Stimulated activated CD4-positive, alpha-beta T cell treated with anti-CD3 and anti-CD28 coated beads, Interleukin-15, amount 100 ng/mL, for 1 hour (primary cell): ENCODE results near the gene ZC2HC1B.
A peak's percentile ranks its signal among the peaks of the same experiment; 100 is the strongest.

Experiments
- DNase-seq, 2 donors: peaks; one replicate each; pipeline ENCODE4 v3.0.0-alpha.2; 2020; ENCODE audit warnings: low read depth in 1 of 2, low spot score in 1 of 2

Gene ZC2HC1B

DNA sequence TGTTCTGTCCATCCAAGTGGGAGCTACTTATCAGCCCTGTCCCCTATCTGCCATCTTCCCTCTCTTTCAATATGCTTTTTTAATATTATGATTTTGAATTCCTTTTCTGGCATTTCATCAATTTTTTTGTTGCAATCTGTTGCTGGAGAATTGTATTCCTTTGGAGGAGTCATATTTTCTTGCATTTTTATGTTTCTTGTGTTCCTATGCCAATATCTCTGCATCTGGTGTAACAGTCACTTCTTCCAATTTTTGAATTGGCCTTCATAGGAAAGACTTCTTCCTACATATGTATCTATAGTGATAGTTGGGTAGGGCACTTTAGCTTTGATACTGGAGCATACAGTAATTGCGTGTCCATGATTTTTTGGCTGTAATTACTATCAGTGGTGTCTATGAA, 70.1 kb downstream of the ZC2HC1B start:
- no peak for DNase-seq

DNA sequence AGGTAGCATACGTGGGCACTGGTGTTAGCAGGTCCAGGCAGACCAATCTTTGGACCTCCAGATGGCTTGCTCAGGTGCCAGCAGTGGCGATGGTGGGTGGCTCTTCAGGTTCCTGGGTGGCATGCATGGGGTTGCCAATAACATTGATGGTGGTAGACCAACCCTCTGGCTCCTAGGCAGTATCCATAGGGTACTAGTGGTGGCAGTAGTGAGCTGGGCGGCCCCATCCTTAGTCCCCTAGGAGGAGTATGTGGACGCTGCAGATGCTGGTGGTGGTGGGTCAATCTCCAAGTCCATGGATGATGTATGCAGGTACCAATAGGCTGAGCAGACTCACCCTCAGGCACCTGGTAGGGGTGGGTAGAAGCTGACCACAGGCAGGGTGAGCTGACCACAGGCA, 70.6 kb downstream of the ZC2HC1B start:
- DNase-seq: no peak

DNA sequence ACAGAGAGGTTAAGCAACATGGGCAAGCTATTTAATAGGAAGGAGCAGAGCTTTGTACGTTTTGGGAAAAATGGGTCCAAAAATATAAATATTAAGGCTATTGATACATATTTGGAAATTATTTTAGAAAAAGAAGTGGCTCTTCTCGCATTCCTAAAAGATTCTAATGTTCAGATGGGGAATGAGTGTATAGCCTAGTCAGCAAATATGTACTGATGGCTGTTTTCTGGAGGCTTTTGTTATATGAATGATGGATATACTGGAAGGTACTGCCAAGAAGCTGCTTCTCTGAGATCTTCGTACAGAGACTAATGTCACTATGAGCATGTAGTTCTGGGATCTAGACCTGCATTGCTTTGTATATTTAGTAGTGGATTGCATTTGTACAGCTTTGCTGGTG, 72.1 kb downstream of the ZC2HC1B start:
- no peak for DNase-seq

DNA sequence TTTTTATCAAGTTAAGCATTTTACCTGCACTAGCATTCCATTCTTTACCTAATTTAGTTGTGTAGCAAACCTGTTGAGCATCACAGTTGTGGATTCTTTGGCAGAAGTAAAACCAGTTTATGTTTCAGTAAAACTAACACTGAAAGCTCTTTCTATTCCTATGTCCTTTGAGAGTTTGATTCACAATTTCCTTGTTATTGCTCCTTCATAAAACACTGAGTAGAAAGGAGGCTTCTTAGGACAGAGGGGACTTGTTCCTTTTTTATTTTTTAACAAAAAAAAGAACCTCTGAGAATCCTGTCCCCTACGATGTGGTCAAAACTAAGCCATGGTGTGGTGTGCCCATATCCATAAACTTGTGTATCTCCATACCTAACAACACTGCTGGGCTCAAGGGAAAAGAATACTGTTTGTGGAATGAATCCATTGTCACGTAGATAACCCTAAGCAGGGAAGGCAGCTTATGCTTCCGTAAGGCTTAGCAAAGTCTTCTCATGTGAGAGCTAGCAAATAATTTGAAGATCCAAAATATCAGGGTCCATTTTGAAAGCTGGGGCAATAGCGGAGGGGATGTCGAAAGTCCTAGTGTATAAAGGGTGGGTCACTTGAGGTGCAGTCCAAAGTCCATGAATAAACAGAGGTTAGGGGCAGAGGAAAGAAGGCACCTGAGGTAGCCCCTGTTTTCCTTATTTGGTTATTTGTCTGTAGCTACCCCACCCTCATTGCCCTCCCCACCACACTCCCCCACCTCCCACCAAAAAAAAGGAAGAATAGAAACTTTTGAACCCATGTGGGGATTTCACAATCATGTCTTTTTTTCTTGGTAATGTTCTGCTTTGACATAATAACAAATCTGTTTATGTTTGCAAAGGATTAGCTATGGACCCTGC, 72.7 kb downstream of the ZC2HC1B start:
- DNase-seq: no peak

DNA sequence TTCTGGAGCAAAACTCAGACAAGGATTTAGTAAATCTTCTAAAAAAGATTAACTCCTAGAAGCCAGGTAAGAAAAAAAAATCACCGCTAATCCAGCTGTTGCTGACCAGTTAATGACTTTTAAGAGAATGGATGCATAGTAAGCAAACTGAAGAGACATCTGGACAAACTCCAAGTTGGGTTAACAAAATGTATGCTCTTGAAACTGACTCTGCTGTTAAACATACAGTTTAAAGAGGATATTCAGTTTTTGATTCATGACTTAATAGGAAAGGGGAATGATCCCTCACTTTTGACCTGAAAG, 73.3 kb downstream of the ZC2HC1B start:
- DNase-seq: no peak

DNA sequence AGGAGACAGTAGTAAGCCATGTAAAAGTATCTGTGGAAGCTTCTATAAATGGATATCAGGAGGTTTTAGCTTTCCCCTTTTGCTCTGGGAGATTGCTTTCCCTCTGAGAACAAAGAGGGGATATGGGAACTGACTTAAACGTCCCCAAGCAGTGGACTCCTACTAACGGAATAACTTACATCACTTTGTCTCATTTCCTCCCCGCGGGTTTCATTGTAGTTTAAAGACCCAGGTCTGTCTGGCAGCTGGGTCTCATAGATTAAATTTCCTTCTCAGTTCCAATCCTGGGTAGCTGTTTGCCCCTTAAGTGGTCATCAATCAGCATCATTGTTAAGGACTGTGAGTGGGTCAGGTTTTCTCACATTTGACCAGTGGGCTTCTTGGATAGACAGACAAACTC, 75.1 kb downstream of the ZC2HC1B start:
- DNase-seq: no peak

DNA sequence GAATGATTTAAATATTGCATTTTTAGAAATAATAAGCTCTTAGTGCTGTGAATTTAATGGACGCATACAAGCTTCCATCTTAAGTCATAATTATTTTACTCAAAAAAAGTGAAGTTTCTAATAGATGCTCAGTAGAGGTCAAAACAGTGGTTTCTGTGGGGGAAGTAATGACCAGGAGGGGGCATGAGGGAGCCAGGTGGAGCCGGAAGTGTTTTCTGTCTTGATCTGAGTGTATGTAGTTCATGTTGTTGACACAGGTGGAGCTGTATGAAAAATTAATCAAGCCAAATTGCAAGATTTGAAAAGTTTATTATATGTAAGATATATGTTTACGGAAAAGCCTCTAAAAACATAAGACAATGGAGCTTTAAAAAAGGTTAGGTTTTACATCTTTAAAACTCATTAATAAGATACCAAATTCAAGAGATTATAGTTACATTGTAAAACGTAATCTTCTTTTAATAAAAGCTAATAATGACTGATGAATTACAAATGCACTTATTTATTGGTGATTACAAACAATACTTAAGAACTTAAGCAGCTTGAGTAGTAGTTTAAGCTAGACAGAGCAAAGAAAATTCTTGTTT, 75.8 kb downstream of the ZC2HC1B start:
- DNase-seq: peak; percentile 11 to 22

DNA sequence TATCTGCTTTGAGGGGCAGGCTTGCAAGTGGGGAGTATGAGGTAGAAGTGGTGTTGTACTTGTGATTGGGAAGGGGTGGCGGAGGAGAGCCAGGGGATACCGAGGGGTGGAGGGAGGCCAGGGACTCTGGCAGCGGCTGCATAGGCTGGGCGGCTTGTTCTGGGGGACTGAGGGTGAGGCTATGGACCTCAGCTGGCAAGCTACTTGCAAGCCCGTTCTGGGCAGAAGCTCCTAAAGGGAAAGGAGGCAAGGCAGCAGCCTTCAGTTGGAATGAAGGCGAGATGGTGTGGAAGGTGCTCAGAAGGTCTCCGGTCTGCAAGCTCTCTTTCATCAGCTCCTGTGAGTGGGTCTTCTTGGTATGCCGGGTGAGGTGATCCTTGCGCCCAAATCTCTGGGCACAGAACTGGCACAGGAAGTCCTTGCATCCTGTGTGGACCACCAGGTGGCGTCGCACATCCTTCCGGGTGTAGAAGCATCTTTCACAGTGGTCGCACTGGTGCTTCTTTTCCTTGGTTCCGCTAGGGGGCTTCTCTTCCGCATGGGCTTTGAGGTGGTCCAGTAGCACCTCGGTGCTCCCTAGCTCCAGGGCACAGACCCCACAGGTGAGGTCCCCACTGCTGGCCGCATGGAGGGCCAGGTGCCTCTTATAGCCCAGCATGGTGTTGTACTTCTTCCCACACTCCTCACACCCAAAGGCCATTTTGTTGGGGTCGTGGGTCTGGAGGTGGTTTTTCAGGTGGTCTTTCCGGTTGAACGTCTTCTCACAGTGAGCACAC, 77.8 kb downstream of the ZC2HC1B start:
- DNase-seq: peak in 1 of 2 donors; percentile 37

DNA sequence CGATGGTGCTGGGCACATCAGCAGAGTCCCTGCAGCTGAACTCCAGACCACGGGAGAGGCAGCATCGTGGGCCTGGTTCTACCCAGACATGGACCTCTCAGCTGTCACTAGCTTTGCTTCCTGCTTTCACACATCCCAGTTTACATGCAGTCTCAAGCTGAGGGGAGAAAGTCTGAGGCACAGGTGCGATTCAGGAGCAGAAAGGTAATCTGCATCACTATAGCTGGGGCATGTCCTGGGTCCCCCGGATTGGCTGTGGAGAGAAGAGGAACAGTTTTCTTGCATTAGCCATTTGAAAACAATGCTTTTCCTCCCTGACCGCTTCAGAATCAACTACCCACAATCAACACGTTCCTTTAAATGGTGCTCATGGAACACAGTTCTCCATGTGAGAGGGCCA, 83.9 kb downstream of the ZC2HC1B start:
- DNase-seq: no peak

DNA sequence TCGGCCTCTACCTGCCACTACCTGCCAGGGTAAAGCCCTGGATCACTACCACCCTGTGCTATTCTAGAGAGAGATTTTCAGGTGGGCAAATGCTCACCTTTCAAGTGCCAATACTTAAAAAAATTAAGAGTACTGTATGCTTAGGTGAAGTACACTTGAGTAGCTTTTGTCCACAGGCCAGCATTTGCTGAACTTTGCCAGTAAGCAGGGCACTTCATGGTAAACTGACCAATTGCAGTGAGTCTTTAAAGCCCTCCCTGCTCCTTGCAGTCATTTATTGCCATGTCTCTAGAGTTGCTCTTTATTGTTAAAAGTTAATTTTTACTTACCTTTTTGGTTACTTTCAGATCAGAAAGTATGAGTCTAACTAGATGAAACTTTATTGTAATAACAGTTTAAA, 85.3 kb downstream of the ZC2HC1B start:
- DNase-seq: no peak

DNA sequence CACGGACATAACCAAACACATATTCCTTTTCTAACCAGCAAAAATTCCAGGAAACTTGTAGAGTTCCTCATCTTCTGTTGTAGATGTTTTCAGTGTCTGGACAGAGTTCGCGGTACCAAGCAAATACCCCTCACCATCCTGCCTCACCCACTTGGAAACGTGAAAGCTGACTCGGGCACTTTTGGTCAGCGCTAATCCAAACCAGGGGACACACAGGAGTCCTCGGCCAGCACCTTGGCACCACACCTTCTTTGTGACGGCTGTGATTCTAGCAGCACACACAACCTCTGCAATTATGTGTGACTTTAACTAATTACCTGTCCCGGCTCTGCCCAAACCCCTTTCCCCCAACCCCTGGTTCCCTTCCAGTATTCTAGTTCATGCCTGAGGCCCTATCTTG, 85.7 kb downstream of the ZC2HC1B start:
- no peak for DNase-seq

DNA sequence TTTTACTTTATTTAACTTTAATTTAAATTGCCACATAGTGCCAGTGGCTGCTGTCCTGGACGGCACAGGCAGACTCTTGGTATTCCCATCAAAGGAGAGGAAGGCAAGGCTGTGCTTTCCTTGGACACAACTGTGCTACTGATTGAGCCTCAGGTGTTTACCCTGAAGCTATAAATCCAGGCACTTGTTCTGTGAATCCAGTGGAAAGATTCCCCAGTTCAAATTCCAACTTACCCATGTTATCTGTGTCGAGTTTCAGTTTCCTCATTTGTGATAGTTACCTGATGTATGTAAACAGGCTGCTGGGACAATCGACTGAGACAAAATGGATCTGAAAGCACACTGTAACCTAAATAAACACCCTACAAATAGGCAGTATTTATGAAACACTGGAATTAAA, 86.6 kb downstream of the ZC2HC1B start:
- DNase-seq: no peak

DNA sequence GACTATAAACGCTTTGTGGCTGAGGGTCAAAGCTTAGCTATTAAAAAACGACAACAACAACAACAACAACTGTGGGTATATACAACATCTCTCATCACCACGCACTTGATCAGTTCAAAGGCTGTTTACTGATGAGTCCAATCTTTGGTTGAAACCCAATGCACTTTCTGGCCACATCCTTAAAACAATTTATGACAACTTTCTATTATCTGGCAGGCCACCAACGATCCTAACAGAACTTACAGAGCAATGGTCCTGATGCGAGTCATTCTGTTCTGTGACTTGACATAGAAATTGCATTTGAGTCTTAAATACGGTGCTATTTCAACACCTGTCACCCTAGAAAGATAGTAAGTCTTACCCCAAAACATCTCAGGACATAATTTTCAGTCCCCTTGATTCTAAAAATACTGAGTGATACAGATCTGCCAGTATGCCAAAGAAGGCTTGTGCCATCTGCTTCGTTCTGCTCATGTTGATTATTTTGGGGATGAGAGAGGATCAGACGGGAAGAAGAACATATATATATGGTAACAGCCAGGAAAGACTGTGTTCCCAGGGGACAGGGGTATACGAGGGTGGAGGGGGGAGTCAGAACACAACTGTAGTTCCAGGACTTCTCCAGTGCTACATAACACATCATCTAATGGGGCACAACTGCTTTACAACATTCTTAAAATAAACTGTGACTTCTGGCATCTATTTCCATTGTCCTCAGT, 87.9 kb downstream of the ZC2HC1B start:
- no peak for DNase-seq

DNA sequence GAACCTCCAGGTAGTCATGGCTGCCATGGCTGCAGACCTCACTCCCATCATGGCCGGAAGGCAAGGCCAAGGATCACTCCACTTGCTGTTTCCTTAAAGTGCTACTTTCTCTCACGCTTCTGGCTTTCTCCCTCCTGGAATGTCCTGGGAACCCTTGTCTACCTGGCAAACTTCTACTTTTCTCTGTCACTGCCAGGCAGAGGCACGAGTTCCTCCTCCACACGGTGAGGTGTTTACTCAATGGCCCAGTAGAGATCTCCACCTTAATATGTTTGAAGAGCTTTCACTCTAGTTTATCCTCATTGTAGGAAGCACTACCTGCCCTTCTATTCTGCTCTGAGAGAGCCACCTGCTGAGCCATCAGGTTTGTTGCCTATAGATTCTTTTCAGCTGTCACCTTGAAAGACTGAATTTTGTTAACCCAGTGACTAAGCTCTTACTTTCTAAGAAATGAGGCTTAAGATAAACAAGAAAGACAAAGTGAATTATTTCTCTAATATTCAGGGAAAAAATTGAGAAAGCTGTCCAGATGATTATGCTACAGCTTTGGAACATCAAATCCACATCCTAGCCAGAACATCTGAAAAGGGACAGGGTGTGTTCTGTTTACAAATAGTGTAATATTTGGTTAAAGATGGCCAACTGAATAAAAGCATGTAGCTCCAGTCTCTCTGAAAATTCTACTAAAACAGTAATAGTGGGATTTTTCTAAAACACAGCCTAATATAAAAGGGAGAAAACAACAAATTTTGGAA, 88.8 kb downstream of the ZC2HC1B start:
- DNase-seq: no peak

DNA sequence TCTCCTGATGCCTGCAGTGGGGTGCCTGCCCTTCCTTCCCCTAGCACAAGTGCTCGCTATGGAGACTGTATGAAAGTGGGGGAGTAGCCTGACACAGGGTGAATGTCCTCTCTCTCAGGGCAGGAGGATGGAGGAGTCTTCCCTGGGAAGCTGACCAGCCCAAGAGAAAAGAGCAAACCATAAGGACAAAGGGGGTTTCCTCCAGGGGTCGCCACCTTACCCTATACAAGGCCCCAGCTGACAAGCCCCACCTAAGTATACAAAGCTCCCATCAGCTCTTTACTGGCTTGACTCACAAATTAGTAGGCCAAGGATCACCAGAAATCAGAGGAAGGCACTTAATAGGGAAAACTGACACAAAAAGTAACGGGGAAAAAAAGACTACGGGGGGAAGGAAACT, 89.6 kb downstream of the ZC2HC1B start:
- no peak for DNase-seq

DNA sequence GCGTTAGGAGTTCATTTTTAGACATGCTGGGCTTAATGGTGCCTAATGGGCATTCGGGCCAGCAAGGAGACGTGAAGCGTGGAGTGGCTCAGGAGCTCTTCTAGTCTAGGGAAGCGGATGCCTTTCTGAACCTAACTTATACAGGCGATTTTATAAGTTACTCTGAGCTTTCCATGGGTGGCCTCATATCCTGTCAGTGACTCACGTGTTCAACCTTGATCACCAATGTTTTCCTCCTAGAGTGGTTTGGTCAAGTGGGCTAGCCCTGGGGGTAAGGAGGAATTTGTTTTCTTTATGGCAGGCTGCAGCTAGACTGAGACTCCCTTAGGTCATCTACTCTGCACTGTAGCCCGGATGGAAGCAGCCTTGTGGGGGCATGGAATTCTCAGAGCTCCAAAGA, 91.7 kb downstream of the ZC2HC1B start:
- DNase-seq: no peak

DNA sequence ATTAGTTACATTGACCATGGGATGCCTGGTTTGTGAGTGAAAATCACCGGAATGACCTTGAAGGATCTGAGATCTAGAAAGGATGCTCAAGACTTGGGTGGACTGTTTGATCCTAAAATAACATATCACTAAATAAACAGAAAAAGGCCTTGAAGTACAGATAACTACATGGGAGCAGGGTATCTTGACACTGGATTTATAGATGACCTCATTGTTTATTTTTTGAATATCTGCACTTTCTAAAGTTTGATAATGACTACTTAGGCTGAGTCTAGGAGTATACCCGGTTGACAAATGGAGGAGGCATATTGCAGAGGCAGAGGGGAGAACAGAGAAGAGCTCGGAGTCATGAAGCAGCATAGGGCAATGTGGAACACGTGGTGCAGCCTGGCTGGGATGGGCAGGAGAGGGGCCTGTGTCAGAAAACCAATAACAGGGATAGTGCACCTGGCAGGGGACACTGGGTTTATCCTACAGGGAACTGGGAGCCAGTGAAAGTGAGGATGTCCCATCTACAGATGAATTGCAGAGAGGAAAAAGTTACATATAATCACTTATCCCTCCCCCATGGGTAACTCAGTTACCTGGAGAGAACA, 93.5 kb downstream of the ZC2HC1B start:
- no peak for DNase-seq

DNA sequence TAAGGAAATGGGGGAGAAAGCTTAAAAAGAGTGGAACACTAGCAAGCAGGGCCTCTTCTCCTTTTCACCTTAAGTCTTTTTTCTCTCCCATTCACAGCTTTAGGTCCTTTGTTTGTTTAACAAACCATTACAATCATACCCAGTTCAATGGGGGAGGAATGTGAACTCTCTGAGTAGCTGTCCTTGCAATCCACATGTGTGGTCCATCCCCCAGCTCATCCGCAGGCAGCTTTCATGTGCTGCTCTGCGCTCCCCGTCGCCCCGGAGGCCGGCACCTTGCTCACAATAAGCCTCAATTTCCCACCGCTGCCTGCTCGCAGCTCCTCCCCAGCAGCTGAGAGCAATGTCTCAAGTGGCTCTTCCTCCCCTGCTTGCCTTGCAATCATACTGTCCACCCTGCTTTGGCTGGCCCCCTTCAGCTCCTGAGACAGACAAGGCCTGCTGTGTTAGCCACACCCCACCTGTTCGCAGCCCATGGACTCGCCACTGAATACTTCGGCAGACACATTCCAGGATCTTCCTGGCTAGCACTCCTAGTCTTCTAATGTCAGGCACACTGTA, 94.6 kb downstream of the ZC2HC1B start:
- no peak for DNase-seq

DNA sequence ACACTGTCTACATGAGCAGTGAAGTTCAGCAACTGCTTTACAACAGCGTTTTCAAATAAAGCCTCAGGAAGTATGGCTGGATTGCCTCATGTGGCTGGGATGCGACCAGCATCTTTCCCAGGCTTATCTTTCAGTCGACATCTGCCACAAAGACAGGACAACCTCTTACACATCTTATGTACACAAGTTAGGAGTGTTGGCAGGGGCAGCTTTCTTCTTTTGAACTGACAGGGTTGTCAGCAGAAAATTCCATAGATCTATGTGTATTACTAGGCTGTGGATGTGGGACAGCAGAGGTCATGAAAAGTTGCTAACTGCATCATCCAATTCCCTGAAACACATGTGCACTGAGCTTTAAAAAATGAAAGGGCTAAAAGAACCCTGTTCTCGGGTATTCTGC, 95.7 kb downstream of the ZC2HC1B start:
- DNase-seq: no peak

DNA sequence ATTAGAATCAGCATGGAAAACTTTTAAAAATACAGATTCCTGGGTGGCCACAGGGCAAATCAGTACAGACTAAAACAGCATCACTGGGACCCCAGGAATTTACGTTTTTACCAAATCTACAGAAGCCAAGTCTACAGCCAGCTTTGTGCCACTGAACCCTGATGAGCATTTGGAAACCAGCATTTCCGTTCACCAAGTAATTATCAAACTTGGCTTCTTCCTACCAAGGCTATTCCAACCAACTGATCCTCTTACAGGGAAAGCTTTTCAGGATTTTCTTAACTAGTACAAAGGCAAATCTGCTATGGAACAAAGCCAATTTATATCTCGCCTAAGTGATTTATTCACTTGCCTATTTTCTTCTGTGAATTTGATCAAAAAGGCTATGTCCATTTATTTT, 96.8 kb downstream of the ZC2HC1B start:
- DNase-seq: no peak
